GM13977 (cell line): Measurements from ENCODE around the gene VIPR2.
"Not testable (repeated sequence)": the region's sequence is repeated elsewhere in the genome, so short reads cannot be mapped to it uniquely, and the experiment has no call there.

Experiments
- DNase-seq: peaks from one replicate; pipeline ENCODE4 v3.0.0; 2012; ENCODE audit warnings: low spot score
- CTCF ChIP-seq: IDR thresholded peaks from 2 replicates; pipeline ENCODE4 v1.5.1; 2012; ENCODE audit warnings: mild to moderate bottlenecking, control low read depth; ENCODE audit not compliant: insufficient read depth; ENCODE audit errors: extremely low read depth, missing control alignments
- in situ Hi-C: fragments of 300-500 bp; cut with MboI; formaldehyde crosslinking; loops from one replicate; pipeline ENCODE4 v1.12.0; 2022; ENCODE audit warnings: low sequenced_read_pairs, low pct_unique_long_range_greater_than_20kb, mixed read lengths, inconsistent platforms; ENCODE audit not compliant: unreplicated experiment

Gene VIPR2

GRCh38 chr7:159166530-159166929 is 21.9 kb upstream of the VIPR2 start:
- in situ Hi-C loops: no loop called here
- no peak for TF ChIP-seq CTCF
- no peak for DNase-seq

- in situ Hi-C loops: no loop called here
- DNase-seq: no peak
- no peak for TF ChIP-seq CTCF
These were observed 20.7 kb upstream of the VIPR2 start for GRCh38 chr7:159165352-159165751.

- in situ Hi-C loops, DNase-seq: not testable (repeated sequence)
These were observed 19.1 kb upstream of the VIPR2 start for GRCh38 chr7:159163703-159164301.

GRCh38 chr7:159162050-159162626 is 17.5 kb upstream of the VIPR2 start:
- DNase-seq: not testable (repeated sequence)

GRCh38 chr7:159160450-159160849 is 15.8 kb upstream of the VIPR2 start:
- no peak for TF ChIP-seq CTCF
- no peak for DNase-seq
- in situ Hi-C loops: no loop called here

More at GRCh38 chr7:159162050-159162626, 17.5 kb upstream of the VIPR2 start:
- in situ Hi-C loops: not testable (repeated sequence)

GRCh38 chr7:159159731-159160130 is 15.1 kb upstream of the VIPR2 start:
- in situ Hi-C loops: no loop called here
- no peak for TF ChIP-seq CTCF
- no peak for DNase-seq

- in situ Hi-C loops: no loop called here
- TF ChIP-seq CTCF: no peak
- no peak for DNase-seq
These were observed 14.3 kb upstream of the VIPR2 start for GRCh38 chr7:159158888-159159405.
